ENCODE results near the gene CCDC85C.
"Not testable (repeated sequence)": the region's sequence is repeated elsewhere in the genome, so short reads cannot be mapped to it uniquely, and the experiment has no call there.

CCDC85C gene

GRCh38 chr14:99603471-99604277, at the start of gene CCDC85C:
TSS of gene CCDC85C (minus strand) at chr14:99604207. CDS start at chr14:99603959, 248 bp downstream.
- peak; percentile 21 for DNase-seq

DNA sequence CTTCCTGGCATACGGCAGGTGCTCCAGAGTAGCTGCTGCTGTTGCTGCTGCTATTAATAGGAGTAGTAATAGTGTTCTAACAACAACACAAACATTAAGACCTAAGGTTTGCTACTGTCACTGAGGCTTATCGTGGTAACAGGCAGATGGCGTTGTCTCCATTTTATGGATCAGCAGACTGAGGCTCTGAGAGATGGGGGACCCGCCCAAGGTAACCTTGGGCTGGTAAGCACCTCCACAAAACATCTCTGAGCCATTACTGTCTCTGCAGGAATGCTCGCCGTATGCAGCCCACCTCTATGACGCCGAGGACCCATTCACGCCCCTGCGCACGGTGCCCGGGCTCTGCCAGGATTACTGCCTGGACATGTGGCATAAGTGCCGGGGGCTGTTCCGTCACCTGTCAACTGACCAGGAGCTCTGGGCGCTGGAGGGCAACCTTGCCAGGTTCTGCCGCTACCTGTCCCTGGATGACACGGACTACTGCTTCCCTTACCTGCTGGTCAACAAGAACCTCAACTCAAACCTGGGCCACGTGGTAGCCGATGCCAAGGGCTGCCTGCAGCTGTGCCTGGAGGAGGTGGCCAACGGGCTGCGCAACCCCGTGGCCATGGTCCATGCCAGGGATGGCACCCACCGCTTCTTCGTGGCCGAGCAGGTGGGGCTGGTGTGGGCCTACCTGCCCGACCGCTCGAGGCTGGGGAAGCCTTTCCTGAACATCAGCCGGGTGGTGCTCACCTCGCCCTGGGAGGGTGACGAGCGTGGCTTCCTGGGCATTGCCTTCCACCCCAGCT, 48.1 kb upstream of the CCDC85C start:
- no peak for DNase-seq

GRCh38 chr14:99650189-99650588, 46.2 kb upstream of the CCDC85C start:
- DNase-seq = no peak

DNA sequence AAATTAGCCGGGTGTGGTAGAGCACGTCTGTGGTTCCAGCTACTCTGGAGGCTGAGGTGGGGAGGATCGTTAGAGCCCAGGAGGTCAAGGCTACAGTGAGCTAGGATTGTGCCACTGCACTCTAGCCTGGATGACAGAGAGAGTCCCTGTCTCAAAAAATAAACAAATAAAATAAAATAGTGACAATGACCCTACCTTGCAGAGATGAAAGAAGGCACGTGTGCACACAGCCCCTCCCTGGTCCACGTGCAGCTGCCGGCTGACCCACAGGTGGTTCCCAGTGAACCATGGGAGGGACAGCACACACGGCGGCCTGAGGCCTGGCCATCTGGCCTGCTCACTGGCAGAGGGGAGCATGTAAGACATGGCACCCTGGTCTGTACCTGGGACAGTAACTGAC, 45.6 kb upstream of the CCDC85C start:
- DNase-seq = no peak

DNA sequence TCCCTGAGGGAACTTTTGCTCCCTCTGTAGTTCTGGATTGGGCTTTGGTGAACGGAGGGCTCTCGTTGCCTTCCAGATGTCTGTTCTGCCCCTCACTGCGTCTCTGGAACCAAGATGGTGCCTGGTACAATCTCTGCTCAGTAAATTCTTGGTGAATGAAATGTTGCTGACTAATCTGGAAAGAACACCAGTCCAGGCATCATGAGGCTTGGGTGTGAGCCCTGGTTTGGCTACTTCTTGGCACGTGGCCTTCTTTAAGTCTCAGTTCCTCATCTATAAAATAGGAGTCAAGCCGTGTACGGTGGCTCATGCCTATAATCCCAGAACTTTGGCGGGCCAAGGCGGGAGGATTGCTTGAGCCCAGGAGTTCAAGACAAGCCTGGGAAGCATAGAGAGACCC, 45.2 kb upstream of the CCDC85C start:
- no peak for DNase-seq

- DNase-seq = no peak
Observed at GRCh38 chr14:99648027-99648784, 44.2 kb upstream of the CCDC85C start.

- no peak for DNase-seq
Observed at GRCh38 chr14:99647411-99647810, 43.4 kb upstream of the CCDC85C start.

- no peak for DNase-seq
Observed at GRCh38 chr14:99645545-99646505, 41.8 kb upstream of the CCDC85C start.

- DNase-seq = no peak
Observed at GRCh38 chr14:99644723-99645544, 40.9 kb upstream of the CCDC85C start, which contains the start of gene HHIPL1. TSS of gene HHIPL1 (plus strand) at chr14:99645129. CDS start at chr14:99645208, 79 bp downstream.

DNA sequence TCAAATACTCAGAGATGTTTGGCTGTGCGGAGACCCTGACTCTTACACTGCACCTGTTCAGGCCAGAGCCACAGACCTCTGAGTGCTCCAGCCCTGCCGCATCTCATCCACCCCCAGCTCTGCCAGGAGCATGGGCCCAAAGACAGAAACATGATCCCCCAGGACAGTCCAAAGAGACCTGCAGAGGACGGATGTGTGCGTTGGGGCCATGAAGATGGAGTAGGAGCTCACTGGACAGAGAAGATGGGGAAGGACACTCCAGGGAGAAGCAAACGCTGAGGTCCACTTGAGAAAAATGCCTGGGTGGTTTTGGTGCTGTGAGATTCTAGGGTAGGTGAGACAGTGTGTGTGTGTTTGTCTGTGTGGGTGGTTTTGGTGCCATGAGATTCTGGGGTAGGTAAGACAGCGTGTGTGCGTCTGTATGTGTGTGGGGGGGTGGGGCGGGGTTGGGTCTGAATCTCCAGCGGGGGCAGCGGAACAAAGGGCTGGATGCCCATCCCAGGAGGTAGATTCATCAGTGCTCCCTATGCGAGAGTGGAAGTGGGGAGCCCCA, 40.1 kb upstream of the CCDC85C start:
- no peak for DNase-seq

- no peak for DNase-seq
Observed at GRCh38 chr14:99643343-99643742, 39.3 kb upstream of the CCDC85C start.

- not testable (repeated sequence) for DNase-seq
Observed at GRCh38 chr14:99642771-99643170, 38.8 kb upstream of the CCDC85C start.

DNA sequence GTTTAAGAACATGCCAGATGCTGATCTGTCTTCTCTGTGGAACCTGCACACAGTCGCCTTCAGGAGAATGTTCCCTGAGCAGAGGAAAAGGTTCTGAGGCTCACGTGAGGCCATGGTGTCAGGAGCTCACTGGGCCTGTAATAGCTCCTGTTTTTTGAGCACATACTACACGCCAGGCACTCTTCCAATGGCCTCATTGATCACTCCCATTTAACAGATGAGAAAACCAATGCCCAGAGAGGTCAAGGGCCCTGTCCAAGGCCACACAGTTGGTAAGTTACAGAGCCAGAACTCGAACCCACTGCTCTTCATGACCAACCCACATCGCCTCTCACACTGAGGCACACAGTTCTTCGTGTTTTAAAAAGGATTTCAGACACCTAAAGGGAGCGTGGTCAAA, 33.6 kb upstream of the CCDC85C start:
- no peak for DNase-seq

DNA sequence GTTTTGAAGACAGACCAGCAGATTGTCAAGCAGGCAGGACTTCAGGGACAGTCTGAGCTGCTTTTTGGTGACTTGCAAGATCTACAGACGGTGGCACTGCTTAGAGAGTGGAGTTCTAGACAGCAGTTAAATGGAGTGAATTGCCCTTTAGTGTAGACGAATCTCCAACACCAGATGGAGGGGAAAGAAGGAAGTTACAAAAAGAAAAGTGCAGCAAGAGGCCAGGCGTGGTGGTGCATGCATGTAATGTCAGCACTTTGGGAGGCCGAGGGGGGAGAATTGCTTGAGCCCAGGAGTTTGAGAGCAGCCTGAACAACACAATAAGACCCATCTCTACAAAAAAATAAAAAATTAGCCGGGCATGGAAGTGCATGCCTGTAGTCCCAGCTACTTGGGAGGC, 32.5 kb upstream of the CCDC85C start:
- DNase-seq = no peak

- DNase-seq = no peak
Observed at GRCh38 chr14:99635116-99635515, 31.1 kb upstream of the CCDC85C start.

GRCh38 chr14:99634443-99634842, 30.4 kb upstream of the CCDC85C start:
- no peak for DNase-seq

- no peak for DNase-seq
Observed at GRCh38 chr14:99633918-99634317, 29.9 kb upstream of the CCDC85C start.

DNA sequence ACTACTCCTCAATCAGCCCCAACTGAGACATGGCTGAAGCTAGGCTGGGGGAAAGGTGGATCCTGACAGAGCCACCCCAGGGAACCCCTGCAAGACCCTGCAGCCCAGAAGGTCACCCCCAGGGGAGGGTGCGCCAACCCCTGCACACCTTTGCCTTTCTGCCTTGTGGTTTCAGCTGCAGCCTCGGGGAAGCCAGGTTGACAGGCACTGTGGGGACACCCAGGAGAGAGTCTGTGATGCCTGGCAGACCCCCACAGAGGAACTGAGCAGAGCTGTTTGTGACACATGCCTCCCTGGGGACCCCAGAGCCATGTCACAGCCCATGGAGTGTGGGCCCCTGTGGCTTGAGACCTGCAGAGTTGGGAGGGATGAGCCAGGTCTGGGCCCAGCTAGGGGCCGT, 29.1 kb upstream of the CCDC85C start:
- DNase-seq = no peak

- no peak for DNase-seq
Observed at GRCh38 chr14:99632410-99633035, 28.5 kb upstream of the CCDC85C start.

- no peak for DNase-seq
Observed at GRCh38 chr14:99630202-99630601, 26.2 kb upstream of the CCDC85C start.

Data from T1000 (cell line).